Activated T-cell treated with anti-CD3 and anti-CD28 coated beads for 24 hours (primary cell): Measurements from ENCODE around the gene GREB1L.
"Not testable (repeated sequence)": the region's sequence is repeated elsewhere in the genome, so short reads cannot be mapped to it uniquely, and the experiment has no call there.

Experiments
- DNase-seq: peaks from one replicate; pipeline ENCODE4 v3.0.0-alpha.2; 2020; ENCODE audit warnings: low read depth

GREB1L gene

GRCh38 chr18:21366896-21367295 is 124.9 kb downstream of the GREB1L start:
- DNase-seq = no peak

GRCh38 chr18:21369146-21369545 is 127.1 kb downstream of the GREB1L start:
- no peak for DNase-seq

- DNase-seq = not testable (repeated sequence)
Measured at GRCh38 chr18:21369597-21369996, 127.6 kb downstream of the GREB1L start.

- DNase-seq = no peak
Measured at GRCh38 chr18:21383031-21383430, 141.0 kb downstream of the GREB1L start.

- no peak for DNase-seq
Measured at GRCh38 chr18:21386523-21387240, 144.7 kb downstream of the GREB1L start.

GRCh38 chr18:21387886-21388285 is 145.9 kb downstream of the GREB1L start:
- DNase-seq = no peak

GRCh38 chr18:21389283-21389682 is 147.3 kb downstream of the GREB1L start:
- no peak for DNase-seq

- no peak for DNase-seq
Measured at GRCh38 chr18:21389903-21390302, 147.9 kb downstream of the GREB1L start.

GRCh38 chr18:21391074-21391673 is 149.1 kb downstream of the GREB1L start:
- DNase-seq = no peak

- DNase-seq = no peak
Measured at GRCh38 chr18:21393986-21394385, 152.0 kb downstream of the GREB1L start.

- DNase-seq = no peak
Measured at GRCh38 chr18:21398121-21398520, 156.1 kb downstream of the GREB1L start.

GRCh38 chr18:21402272-21402671 is 160.2 kb downstream of the GREB1L start:
- DNase-seq = no peak

- DNase-seq = no peak
Measured at GRCh38 chr18:21404426-21404825, 162.4 kb downstream of the GREB1L start.

GRCh38 chr18:21406116-21406515 is 164.1 kb downstream of the GREB1L start:
- no peak for DNase-seq

GRCh38 chr18:21408681-21409080 is 166.6 kb downstream of the GREB1L start:
- no peak for DNase-seq

GRCh38 chr18:21433436-21433835 is 191.4 kb downstream of the GREB1L start:
- DNase-seq = no peak

- no peak for DNase-seq
Measured at GRCh38 chr18:21439431-21439846, 197.4 kb downstream of the GREB1L start.

GRCh38 chr18:21441670-21442069 is 199.6 kb downstream of the GREB1L start:
- DNase-seq = no peak

GRCh38 chr18:21443776-21444464 is 201.9 kb downstream of the GREB1L start:
- DNase-seq = no peak

- DNase-seq = no peak
Measured at GRCh38 chr18:21444465-21445212, 202.6 kb downstream of the GREB1L start.

GRCh38 chr18:21448299-21448698 is 206.3 kb downstream of the GREB1L start:
- no peak for DNase-seq
